Erythroblast (primary cell): Measurements from ENCODE around the gene USP48.

Source experiments
- GATA1 ChIP-seq: IDR thresholded peaks from 2 replicates; pipeline ENCODE4 v1.6.1; 2011; ENCODE audit warnings: low read depth, mild to moderate bottlenecking, control low read depth, low read length, moderate library complexity
- POLR2A ChIP-seq: IDR thresholded peaks from 2 replicates; pipeline ENCODE4 v1.6.1; 2011; ENCODE audit warnings: mild to moderate bottlenecking, low read length

DNA sequence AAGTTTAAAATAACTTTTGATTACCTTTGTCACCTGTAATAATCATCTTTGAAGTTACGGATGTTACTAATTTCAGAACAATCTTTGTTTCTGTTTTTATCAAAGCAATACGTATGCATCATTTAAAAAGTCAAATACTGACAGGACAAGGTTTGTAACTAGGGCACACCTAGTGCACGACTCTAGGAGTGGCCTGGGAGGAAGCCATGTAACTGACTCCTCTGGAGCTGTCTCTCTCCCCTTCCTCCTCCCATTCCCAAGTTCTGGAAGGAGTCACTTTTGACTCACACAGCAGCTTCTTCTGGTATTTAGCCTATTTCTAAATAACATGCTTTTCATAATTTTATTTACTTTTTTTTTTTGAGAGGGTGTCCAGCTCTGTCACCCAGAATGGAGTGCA lies 102.0 kb downstream of the USP48 start:
- TF ChIP-seq POLR2A (no peak), GATA1 (no peak)
